ENCODE results near the gene PTCD1. TPM values are rescaled to one million over a fixed set of nuclear protein-coding genes. Genes with fewer than 3 reads are reported as not detected.

Gene PTCD1
- total and polyA plus RNA-seq, 2 of the 8 experiments (the other 6 are each of a cell fraction or from before 2014, with no cell fraction given): 7.5 to 7.6 TPM

GRCh38 chr7:99408379-99409191, 30.0 kb downstream of the PTCD1 start, which contains the start of the genes BUD31 and PDAP1:
Gene BUD31, plus strand, starts transcription at chr7:99408969. Its CDS starts 2,124 bp downstream, at chr7:99411093.
Gene PDAP1, minus strand, starts transcription at chr7:99408597. Its CDS starts 49 bp downstream, at chr7:99408548.
- POLR2A ChIA-PET (ENCODE audit: partially characterized antibody): interaction anchor here (0.6 to 8.4 kb wide), 41 partner anchors 9 to 692 kb away, joined by 3 to 150 read pairs (median 4); partner anchors contain the start of genes AP4M1, ARPC1A, ARPC1B and ATP5MF
- Histone ChIP-seq H3K4me1 (replicated peaks in 1 of 4; ENCODE audit: control insufficient read depth in 3 of 4, insufficient read depth in 4 of 4, low read length in 3 of 4) (peaks cover 0 to 5% (median 3%) of the 10 kb centered on the region in 4 experiments; a peak in 2 of 7 replicates), H3K23ac (ENCODE audit: insufficient read length) (no peak within 1 kb of the TSS), H3K79me2 (ENCODE audit: control insufficient read depth in 1 of 2, insufficient read depth in 2 of 2, low read length in 2 of 2) (peaks cover 34 to 69% of the 10 kb centered on the region in 2 experiments), H3K27ac (ENCODE audit: low read depth, low read length) (peak within 1 kb of the TSS; percentile 100), H3K27me3 (replicated peaks in 1 of 4; ENCODE audit: control insufficient read depth in 3 of 4, extremely low read depth in 1 of 4, insufficient read depth in 3 of 4, low read length in 3 of 4) (no peaks in the 10 kb centered on the region), H2AFZ (ENCODE audit: low read length) (peak within 1 kb of the TSS; percentile 88; the same call in 1 of the 2 replicates), H4K5ac (ENCODE audit: insufficient read length, low read depth, low read length) (peak within 1 kb of the TSS; percentile 100), H2AK5ac (ENCODE audit: low read depth, low read length) (peak within 1 kb of the TSS; percentile 46), H4K20me1 (replicated peaks in 1 of 2; ENCODE audit: control insufficient read depth in 1 of 2, insufficient read depth in 2 of 2, low read length in 2 of 2) (peaks cover 14 to 22% of the 10 kb centered on the region in 2 experiments), H3K4ac (replicated peaks; ENCODE audit: insufficient read length, low read depth, low read length) (peak within 1 kb of the TSS; percentile 82), H3K36me3 (ENCODE audit: control insufficient read depth in 2 of 4, insufficient read depth in 4 of 4, low read length in 3 of 4) (peaks cover 16 to 46% (median 28%) of the 10 kb centered on the region in 4 experiments), H4K91ac (replicated peaks; ENCODE audit: insufficient read length, low read length) (peak within 1 kb of the TSS; percentile 99), H3K9me3 (ENCODE audit: insufficient read depth in 2 of 2, low read depth in 1 of 2, low read length in 1 of 2) (no peaks in the 10 kb centered on the region), H3K56ac (replicated peaks; ENCODE audit: insufficient read length, low read depth, low read length) (peak within 1 kb of the TSS; percentile 94), H2BK15ac (ENCODE audit: low read length) (peak within 1 kb of the TSS; percentile 100), H3K18ac (ENCODE audit: extremely low read depth, low read length) (peak within 1 kb of the TSS; percentile 100), H2BK120ac (replicated peaks; ENCODE audit: low read depth, low read length) (peak within 1 kb of the TSS; percentile 76), H3K4me2 (ENCODE audit: insufficient read depth in 1 of 2, low read depth in 2 of 2, low read length in 2 of 2) (peak within 1 kb of the TSS; percentile 74 to 87), H4K8ac (ENCODE audit: extremely low read depth, insufficient read depth, low read length) (peak within 1 kb of the TSS; percentile 99), H3K9ac (replicated peaks in 1 of 4; ENCODE audit: extremely low read depth in 1 of 4, low read depth in 3 of 4, low read length in 3 of 4) (peak within 1 kb of the TSS; percentile 92 to 99 (median 97)), H2BK5ac (ENCODE audit: low read depth, low read length) (peak within 1 kb of the TSS; percentile 100), H3K4me3 (ENCODE audit: extremely low read depth in 1 of 4, insufficient read depth in 2 of 4, low read depth in 3 of 4, low read length in 4 of 4) (peak within 1 kb of the TSS; percentile 93 to 99 (median 97)), H2BK12ac (ENCODE audit: low read depth, low read length) (peak within 1 kb of the TSS; percentile 96; the same call in 1 of the 2 replicates), H3K23me2 (ENCODE audit: low read depth, low read length) (peaks cover 13% of the 10 kb centered on the region), H3K14ac (ENCODE audit: insufficient read length) (no peak within 1 kb of the TSS), H2BK20ac (ENCODE audit: low read length) (no peak within 1 kb of the TSS), H3K79me1 (ENCODE audit: low read depth, low read length) (peaks cover 26% of the 10 kb centered on the region)
- peak; percentile 85 to 94 for DNase-seq (ENCODE audit: low read depth in 1 of 2, low spot score in 2 of 2)
- FAIRE-seq: no peak
- CTCF ChIA-PET (ENCODE audit: partially characterized antibody): interaction anchor here (0.8 to 1.3 kb wide), 7 partner anchors 9 to 83 kb away, joined by 3 to 8 read pairs (median 3); partner anchors contain the start of gene ARPC1A
- WGBS, 2 experiments (ENCODE audit: extremely low coverage in 1 of 2, insufficient coverage in 1 of 2, insufficient read length in 1 of 2, insufficient replicate concordance in 2 of 2, low coverage in 1 of 2, low lambda C conversion rate in 2 of 2, missing lambda C conversion rate in 1 of 2): 3% methylated on average over 62 of the region's 72 CpGs; no CpG with 5 or more reads in 1 of the 2 experiments
- no peak for TF ChIP-seq CBX8 (IDR thresholded peaks at IDR 0.05; ENCODE audit: borderline replicate concordance, low read depth, low read length)
- TF ChIP-seq GTF2F1 (IDR thresholded peaks at IDR 0.05; ENCODE audit: borderline replicate concordance, low read depth, low read length): no peak
- TF ChIP-seq HDAC2 (IDR thresholded peaks at IDR 0.05; ENCODE audit: borderline replicate concordance in 1 of 2, low read depth in 2 of 2, low read length in 2 of 2): peak in 1 of 2 experiments; percentile 69; a peak in 2 of 4 replicates
- TF ChIP-seq SP1 (IDR thresholded peaks at IDR 0.05; ENCODE audit: low read depth, low read length): peak; percentile 63; the same call in 1 of the 2 replicates
- TF ChIP-seq RNF2 (IDR thresholded peaks at IDR 0.05; ENCODE audit: borderline replicate concordance, low read depth, low read length, missing control alignments, poor library complexity, severe bottlenecking): no peak
- TF ChIP-seq POU5F1 (IDR thresholded peaks at IDR 0.05; ENCODE audit: low read depth, low read length): no peak
- peak; percentile 69 for TF ChIP-seq KDM4A (IDR thresholded peaks at IDR 0.05; ENCODE audit: low read depth, low read length, severe bottlenecking)
- TF ChIP-seq GABPA (IDR thresholded peaks at IDR 0.05; ENCODE audit: borderline replicate concordance, insufficient read depth, low read length): peak; percentile 86
- TF ChIP-seq, protein P1, sequence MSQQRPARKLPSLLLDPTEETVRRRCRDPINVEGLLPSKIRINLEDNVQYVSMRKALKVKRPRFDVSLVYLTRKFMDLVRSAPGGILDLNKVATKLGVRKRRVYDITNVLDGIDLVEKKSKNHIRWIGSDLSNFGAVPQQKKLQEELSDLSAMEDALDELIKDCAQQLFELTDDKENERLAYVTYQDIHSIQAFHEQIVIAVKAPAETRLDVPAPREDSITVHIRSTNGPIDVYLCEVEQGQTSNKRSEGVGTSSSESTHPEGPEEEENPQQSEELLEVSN (IDR thresholded peaks at IDR 0.05): no peak; the same call in 1 of the 2 replicates
